K562 (cell line): Measurements from ENCODE around the gene KDELR3.

ENCODE experiments used
- BRCA1 ChIP-seq, 2 experiments: fragments of 450-650 bp in 1 of 2; sonication (generic) in 1 of 2; formaldehyde crosslinking in 1 of 2; IDR thresholded peaks; 2 replicates each; pipeline versions ENCODE4 v1.5.0 to v1.6.1; 2017 to 2020; ENCODE audit warnings: mild to moderate bottlenecking in 1 of 2, missing genetic modification reagents in 1 of 2
- CHD4 ChIP-seq: fragments of 200-600 bp; sonication (generic); IDR thresholded peaks from 3 replicates; pipeline ENCODE4 v1.6.1; 2012; ENCODE audit warnings: low read depth, mild to moderate bottlenecking, mixed read lengths, low read length, inconsistent platforms; ENCODE audit not compliant: insufficient read depth, insufficient replicate concordance, poor library complexity, severe bottlenecking
- CTCF ChIP-seq, 3 experiments: IDR thresholded peaks in 2 of 3; conservative IDR thresholded peaks in 1 of 3; 2 replicates each; pipeline ENCODE4 v1.5.1; 2011 to 2012; ENCODE audit warnings: low read length in 3 of 3, mild to moderate bottlenecking in 3 of 3, control low read depth in 2 of 3, improper control_type of control experiment in 1 of 3, inconsistent platforms in 1 of 3, low read depth in 1 of 3, mixed read lengths in 1 of 3, moderate library complexity in 1 of 3; ENCODE audit not compliant: insufficient read depth in 2 of 3
- EZH2 ChIP-seq: IDR thresholded peaks from 2 replicates; pipeline ENCODE4 v1.6.1; 2012; ENCODE audit warnings: low read depth, mild to moderate bottlenecking, inconsistent platforms, low read length, borderline replicate concordance
- PYGO2 ChIP-seq: fragments of 450-650 bp; IDR thresholded peaks from 2 replicates; pipeline ENCODE4 v1.6.1; 2016; ENCODE audit warnings: mild to moderate bottlenecking, missing genetic modification characterization, moderate library complexity, missing compliant biosample characterization
- RAD21 ChIP-seq, 2 experiments: fragments of 250-450 bp in 1 of 2; fragments of 450-650 bp in 1 of 2; sonication (Bioruptor Pico) in 1 of 2; formaldehyde crosslinking in 1 of 2; IDR thresholded peaks in 1 of 2; conservative IDR thresholded peaks in 1 of 2; 2 replicates each; pipeline versions ENCODE4 v1.4.0 to v1.8.0; 2020 to 2022; ENCODE audit warnings: mild to moderate bottlenecking in 2 of 2, moderate library complexity in 1 of 2
- TAF1 ChIP-seq: IDR thresholded peaks from 2 replicates; pipeline ENCODE4 v1.6.1; 2011; ENCODE audit warnings: mild to moderate bottlenecking, low read length, moderate library complexity; ENCODE audit not compliant: insufficient read depth, control insufficient read depth, severe bottlenecking; ENCODE audit errors: extremely low read depth
- YY1 ChIP-seq, 3 experiments: IDR thresholded peaks; 2 replicates each; pipeline ENCODE4 v1.6.1; 2011; ENCODE audit warnings: low read length in 2 of 3, mild to moderate bottlenecking in 2 of 3, moderate library complexity in 2 of 3, borderline replicate concordance in 1 of 3, control low read depth in 1 of 3, low read depth in 1 of 3; ENCODE audit not compliant: insufficient read depth in 3 of 3, insufficient replicate concordance in 2 of 3, control insufficient read depth in 1 of 3, insufficient read length in 1 of 3; ENCODE audit errors: extremely low read depth in 1 of 3
- ZNF146 ChIP-seq: IDR thresholded peaks from one replicate; pipeline ENCODE4 v1.6.1; 2018; ENCODE audit warnings: missing compliant biosample characterization; ENCODE audit not compliant: unreplicated experiment
- ZNF184 ChIP-seq: sonication (generic); formaldehyde crosslinking; IDR thresholded peaks from 2 replicates; pipeline ENCODE4 v1.5.0; 2020; ENCODE audit warnings: missing genetic modification reagents
- ZNF274 ChIP-seq: IDR thresholded peaks from 2 replicates; pipeline ENCODE4 v1.6.1; 2011; ENCODE audit warnings: low read depth, mild to moderate bottlenecking, low read length, moderate library complexity, borderline replicate concordance
- ZZZ3 ChIP-seq: fragments of 450-650 bp; IDR thresholded peaks from 2 replicates; pipeline ENCODE4 v1.6.1; 2016; ENCODE audit warnings: antibody characterized with exemption, mild to moderate bottlenecking, moderate library complexity

- TF ChIP-seq ZNF274 (no peak), ZZZ3 (no peak), ZNF146 (CRISPR knock-in tag) (no peak), EZH2 (no peak), CTCF (IDR thresholded peaks at IDR 0.05 in 2 of 3, conservative IDR thresholded peaks at IDR 0.05 in 1 of 3; ENCODE audit: insufficient read depth in 2 of 3, low read depth in 1 of 3, low read length in 3 of 3) (no peak), CHD4 (no peak), PYGO2 (tag) (no peak), BRCA1 (IDR thresholded peaks at IDR 0.05) (no peak), BRCA1 (CRISPR knock-in tag; IDR thresholded peaks at IDR 0.05) (no peak), ZNF184 (CRISPR knock-in tag) (no peak), TAF1 (no peak), YY1 (IDR thresholded peaks at IDR 0.05; ENCODE audit: borderline replicate concordance in 1 of 3, control insufficient read depth in 1 of 3, extremely low read depth in 1 of 3, insufficient read depth in 3 of 3, insufficient read length in 1 of 3, insufficient replicate concordance in 2 of 3, low read depth in 1 of 3, low read length in 2 of 3) (no peak), RAD21 (CRISPR knock-in tag; conservative IDR thresholded peaks at IDR 0.05 in 1 of 2, IDR thresholded peaks at IDR 0.05 in 1 of 2) (no peak)
Observed at GRCh38 chr22:38523479-38523878, 55.6 kb downstream of the KDELR3 start.
